ENCODE data around the gene MORN1.

Gene MORN1

DNA sequence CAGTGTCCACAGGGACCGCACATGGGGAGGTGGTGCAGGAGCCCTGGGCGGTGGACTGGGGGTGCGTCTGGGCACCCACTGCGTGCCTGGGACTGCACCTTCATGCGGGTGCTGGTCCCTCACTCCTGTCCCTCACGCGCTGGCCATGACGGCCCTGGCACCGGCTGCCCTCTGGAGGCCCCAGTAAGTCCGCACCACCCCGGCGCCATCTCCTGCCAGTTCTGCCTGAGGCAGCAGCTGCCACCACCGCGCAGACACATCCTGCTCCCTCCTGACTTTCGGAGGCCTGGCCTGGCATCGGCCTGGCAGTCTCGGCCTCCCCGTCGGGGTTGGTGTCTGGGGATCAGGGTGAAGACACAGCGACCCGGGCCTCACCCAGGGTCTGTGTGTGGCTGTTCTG is 64.8 kb downstream of the MORN1 start:
- no peak for DNase-seq (ENCODE audit: low spot score)
- POLR2A ChIA-PET (ENCODE audit: low non-redundant PET) = no interaction called here
- H3K27ac ChIP-seq = no peak overlapping the region
- CTCF ChIA-PET = no interaction called here
- TF ChIP-seq, protein P1, sequence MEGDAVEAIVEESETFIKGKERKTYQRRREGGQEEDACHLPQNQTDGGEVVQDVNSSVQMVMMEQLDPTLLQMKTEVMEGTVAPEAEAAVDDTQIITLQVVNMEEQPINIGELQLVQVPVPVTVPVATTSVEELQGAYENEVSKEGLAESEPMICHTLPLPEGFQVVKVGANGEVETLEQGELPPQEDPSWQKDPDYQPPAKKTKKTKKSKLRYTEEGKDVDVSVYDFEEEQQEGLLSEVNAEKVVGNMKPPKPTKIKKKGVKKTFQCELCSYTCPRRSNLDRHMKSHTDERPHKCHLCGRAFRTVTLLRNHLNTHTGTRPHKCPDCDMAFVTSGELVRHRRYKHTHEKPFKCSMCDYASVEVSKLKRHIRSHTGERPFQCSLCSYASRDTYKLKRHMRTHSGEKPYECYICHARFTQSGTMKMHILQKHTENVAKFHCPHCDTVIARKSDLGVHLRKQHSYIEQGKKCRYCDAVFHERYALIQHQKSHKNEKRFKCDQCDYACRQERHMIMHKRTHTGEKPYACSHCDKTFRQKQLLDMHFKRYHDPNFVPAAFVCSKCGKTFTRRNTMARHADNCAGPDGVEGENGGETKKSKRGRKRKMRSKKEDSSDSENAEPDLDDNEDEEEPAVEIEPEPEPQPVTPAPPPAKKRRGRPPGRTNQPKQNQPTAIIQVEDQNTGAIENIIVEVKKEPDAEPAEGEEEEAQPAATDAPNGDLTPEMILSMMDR (conservative IDR thresholded peaks at IDR 0.05; ENCODE audit: low read depth) = no peak

DNA sequence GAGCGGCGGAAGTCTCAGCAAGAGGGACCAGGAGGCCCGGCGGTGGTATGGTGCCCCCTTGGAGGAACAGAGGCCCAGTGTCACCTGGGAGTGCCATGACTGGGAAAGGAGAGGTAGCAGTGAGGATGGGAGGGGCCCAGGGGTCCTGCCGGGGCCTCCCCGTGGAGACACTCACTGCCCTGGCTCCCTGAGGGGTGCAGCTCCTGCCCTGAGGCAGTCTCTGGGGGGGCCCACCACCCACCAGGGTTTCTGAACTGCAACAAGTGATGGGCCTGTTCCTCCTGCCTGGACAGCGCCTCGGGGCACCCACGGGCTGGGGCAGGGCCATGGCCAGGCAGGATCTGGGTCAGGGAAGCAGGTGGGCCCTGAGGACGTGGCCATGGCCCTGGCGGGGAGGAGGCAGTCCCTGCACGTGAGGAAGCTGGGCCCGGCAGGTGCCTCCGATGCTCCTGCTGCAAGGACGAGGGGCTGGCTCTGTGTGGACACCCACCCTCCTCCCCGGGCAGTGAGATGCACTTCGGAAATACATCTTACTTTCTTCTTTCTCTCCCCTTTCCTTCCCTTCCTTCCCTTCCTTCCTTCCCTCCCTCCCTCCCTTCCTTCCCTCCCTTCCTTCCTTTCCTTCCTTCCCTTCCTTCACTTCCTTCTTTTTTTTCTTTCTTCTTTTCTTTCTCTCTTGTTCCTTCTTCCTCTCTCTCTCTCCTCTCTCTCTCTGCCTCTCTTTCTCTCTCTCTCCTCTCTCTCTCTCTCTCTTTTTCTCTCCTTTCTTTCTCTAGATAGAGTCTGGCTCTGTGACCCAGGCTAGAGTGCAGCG is 66.6 kb downstream of the MORN1 start:
- TF ChIP-seq, protein P1 (conservative IDR thresholded peaks at IDR 0.05; ENCODE audit: low read depth) = no peak
- POLR2A ChIA-PET (ENCODE audit: low non-redundant PET) = no interaction called here
- no peak for DNase-seq (ENCODE audit: low spot score)
- H3K27ac ChIP-seq = no peak overlapping the region
- CTCF ChIA-PET = interaction anchor here (0.7 kb wide), 1 partner anchor 150 kb away, joined by 3 read pairs; no protein-coding TSS in a partner anchor

DNA sequence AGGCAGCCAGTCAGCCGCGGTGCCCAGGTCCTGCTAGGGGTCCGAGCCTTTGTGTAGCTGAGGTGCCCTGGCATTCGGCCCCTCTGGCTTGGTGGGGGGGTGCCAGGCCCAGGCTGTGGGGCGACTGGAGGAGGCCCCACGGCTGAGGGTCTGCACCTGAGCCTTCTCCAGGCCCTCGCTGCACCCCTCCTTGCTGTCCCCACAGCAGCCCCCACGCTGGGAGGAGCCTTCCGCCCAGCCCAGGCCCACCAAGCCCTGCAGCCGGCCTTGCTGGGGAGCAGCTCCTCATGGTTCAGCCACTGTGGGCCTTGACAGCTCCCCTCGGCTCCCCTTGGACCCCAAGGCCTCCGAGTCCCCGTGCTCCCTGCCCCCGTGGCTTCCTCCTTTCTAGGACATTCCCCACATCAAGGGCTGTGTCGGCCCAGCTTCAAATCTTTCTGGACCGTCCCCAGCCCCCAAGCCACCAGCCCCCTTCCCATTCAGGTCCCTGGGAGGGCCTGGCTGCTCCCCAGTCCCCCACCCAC is 67.8 kb downstream of the MORN1 start:
- ChIA-PET CTCF (no interaction called here), POLR2A (ENCODE audit: low non-redundant PET) (interaction anchor here (0.5 kb wide), 1 partner anchor 70 kb away, joined by 4 read pairs; no protein-coding TSS in a partner anchor)
- TF ChIP-seq, protein P1 (conservative IDR thresholded peaks at IDR 0.05; ENCODE audit: low read depth) = no peak
- H3K27ac ChIP-seq = no peak overlapping the region
- no peak for DNase-seq (ENCODE audit: low spot score)

DNA sequence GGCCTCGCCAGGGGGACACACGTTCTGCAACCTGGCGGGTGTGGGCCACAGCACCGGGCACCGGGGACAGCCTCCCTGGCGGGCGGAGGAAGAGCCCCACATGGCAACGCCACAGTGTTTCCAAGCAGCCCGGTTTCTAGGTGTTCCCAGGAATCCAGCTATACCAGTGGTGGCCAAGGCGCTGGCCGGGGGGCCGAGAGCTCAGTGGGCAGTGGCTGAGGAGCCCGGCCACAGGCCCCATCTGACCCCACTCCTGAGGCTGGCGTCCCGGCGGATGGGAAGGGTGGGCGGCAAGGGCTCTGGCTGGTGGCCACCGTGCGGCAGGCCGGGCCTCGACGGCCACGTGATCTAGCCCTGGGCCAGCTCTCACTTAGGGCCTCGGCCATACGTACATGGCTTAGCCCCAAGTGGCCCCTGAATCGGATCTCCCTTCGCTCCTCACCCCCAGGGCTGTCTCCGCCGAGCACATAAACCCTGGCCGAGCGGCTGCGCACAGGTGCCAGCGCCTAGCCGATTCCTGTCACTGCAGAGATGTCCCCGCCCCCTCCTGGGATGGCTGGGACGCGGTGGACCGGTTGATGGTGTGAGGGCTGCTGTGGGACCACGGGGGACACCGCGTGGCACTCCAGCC is 68.7 kb downstream of the MORN1 start:
- ChIA-PET POLR2A (ENCODE audit: low non-redundant PET) (no interaction called here), CTCF (interaction anchor here (0.6 kb wide), 1 partner anchor 372 kb away, joined by 4 read pairs; no protein-coding TSS in a partner anchor)
- no peak for DNase-seq (ENCODE audit: low spot score)
- peak overlapping the region; percentile 70 for H3K27ac ChIP-seq
- TF ChIP-seq, protein P1 (conservative IDR thresholded peaks at IDR 0.05; ENCODE audit: low read depth) = no peak

DNA sequence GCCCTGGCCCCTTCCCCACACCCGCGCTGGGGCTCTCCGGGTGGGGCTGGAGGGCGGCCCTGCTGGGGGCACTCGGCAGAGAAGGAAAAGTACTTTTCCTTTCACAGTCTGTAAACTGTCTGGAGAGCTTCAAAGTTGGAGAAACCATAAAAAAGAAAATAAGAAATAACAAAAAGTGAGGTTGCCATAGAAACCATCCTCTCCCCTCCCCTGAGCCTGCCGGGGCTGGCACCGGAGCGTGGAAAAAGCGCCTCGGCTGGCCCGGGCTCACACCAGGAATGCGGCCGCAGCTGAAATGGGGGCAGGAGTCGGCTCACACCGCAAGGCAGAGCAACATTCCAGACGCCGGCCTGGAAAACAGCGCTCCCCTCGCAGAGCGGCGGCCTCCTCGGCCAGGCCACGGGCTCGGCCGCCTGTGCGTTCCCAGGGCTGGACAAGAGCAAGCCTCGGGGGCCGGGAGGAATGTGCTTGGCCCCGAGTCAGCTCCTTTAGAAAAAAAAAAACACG is 69.2 kb downstream of the MORN1 start:
- POLR2A ChIA-PET (ENCODE audit: low non-redundant PET) = no interaction called here
- peak overlapping the region; percentile 70 for H3K27ac ChIP-seq
- CTCF ChIA-PET = interaction anchor here (0.6 kb wide), 1 partner anchor 372 kb away, joined by 4 read pairs; no protein-coding TSS in a partner anchor
- TF ChIP-seq, protein P1 (conservative IDR thresholded peaks at IDR 0.05; ENCODE audit: low read depth) = no peak
- peak; percentile 31 for DNase-seq (ENCODE audit: low spot score)

All from RWPE1 (cell line).